ENCODE results near the gene ST3GAL5.

- TF ChIP-seq POLR2A (IDR thresholded peaks at IDR 0.05): no peak
- no peak for TF ChIP-seq CTCF (IDR thresholded peaks at IDR 0.05)
Observed at GRCh38 chr2:85866165-85866659, 22.6 kb downstream of the ST3GAL5 start.
